GM10248 (cell line): ENCODE measurements around the gene SIM2.

ENCODE experiments used
- CTCF ChIA-PET: fragments of 300-600 bp; sonication (Branson Sonifier 250); formaldehyde crosslinking; extraction: SDS; loops from one replicate; lab custom pipeline; 2021; ENCODE audit warnings: antibody characterized with exemption; lab: Yijun Ruan, JAX
- POLR2A ChIA-PET: fragments of 350-650 bp; sonication (Branson Sonifier 250); formaldehyde crosslinking; extraction: SDS; loops from one replicate; lab custom pipeline; 2020; ENCODE audit warnings: antibody characterized with exemption; lab: Yijun Ruan, JAX
- DNase-seq: peaks from one replicate; pipeline ENCODE4 v3.0.0; 2012; ENCODE audit errors: extremely low spot score
- TF ChIP-seq, protein P1 (sequence below): IDR thresholded peaks from 2 replicates; pipeline ENCODE4 v1.5.1; 2012; ENCODE audit warnings: mild to moderate bottlenecking, low read depth; ENCODE audit errors: extremely low read depth, missing control alignments, control extremely low read depth

The SIM2 gene

GRCh38 chr21:36696390-36697059, 2.4 kb upstream of the SIM2 start:
- POLR2A ChIA-PET: no interaction called here
- DNase-seq: no peak
- CTCF ChIA-PET: no interaction called here
- TF ChIP-seq, protein P1, sequence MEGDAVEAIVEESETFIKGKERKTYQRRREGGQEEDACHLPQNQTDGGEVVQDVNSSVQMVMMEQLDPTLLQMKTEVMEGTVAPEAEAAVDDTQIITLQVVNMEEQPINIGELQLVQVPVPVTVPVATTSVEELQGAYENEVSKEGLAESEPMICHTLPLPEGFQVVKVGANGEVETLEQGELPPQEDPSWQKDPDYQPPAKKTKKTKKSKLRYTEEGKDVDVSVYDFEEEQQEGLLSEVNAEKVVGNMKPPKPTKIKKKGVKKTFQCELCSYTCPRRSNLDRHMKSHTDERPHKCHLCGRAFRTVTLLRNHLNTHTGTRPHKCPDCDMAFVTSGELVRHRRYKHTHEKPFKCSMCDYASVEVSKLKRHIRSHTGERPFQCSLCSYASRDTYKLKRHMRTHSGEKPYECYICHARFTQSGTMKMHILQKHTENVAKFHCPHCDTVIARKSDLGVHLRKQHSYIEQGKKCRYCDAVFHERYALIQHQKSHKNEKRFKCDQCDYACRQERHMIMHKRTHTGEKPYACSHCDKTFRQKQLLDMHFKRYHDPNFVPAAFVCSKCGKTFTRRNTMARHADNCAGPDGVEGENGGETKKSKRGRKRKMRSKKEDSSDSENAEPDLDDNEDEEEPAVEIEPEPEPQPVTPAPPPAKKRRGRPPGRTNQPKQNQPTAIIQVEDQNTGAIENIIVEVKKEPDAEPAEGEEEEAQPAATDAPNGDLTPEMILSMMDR: no peak

DNA sequence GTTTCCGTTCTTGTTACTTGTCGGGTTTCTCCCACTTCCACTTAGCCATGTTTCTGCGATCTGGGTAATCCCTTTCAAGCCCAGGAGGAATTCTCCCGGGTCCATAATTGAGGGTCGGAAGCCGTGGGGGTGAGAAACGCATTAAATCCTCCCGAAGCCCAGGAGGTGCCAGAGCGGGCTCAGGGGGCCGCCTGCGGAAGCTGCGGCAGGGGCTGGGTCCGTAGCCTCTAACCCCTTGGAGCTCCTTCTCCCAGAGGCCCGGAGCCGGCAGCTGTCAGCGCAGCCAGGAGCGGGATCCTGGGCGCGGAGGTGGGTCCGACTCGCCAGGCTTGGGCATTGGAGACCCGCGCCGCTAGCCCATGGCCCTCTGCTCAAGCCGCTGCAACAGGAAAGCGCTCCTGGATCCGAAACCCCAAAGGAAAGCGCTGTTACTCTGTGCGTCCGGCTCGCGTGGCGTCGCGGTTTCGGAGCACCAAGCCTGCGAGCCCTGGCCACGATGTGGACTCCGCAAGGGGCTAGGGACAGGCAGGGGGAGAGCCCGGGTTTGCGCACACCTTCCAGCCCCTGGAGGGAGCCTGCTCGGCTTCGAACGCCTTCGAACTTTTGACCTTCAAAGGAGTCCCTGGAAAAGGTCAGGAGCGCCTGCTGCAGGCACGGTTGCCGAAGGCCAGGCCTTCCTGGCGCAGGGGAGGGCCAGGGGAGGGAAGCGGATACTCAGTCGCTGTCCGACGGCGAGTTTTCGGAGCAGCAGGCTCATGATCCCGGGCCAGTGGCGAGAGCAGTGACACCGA, 1.7 kb upstream of the SIM2 start:
- DNase-seq: peak; percentile 19
- ChIA-PET POLR2A (no interaction called here), CTCF (no interaction called here)
- TF ChIP-seq, protein P1: no peak

DNA sequence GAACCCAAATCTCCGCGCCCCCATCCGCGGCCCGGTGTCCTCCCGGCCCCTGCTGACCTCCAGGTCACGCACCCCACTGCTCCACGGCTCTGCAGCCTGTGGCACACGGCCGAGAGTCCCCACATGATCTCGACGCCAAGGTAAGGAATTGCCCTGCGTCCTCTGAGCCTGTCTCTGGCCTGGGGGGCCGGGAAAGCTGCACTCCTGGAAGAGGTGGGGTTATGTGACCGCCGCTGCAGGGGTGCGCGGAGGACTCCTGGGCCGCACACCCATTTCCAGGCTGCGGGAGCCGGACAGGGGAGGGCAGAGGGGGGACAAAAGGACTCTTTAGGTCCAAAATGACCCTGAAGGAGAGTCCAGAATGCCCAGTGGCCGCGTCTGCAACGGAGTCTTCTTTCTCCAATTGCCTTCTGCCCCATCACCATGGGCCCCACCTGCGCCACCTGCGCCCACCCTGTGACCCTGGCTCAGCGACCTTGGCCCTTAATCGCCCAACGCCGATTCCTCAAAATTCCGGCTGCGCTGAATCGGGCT, 997 bp upstream of the SIM2 start:
- peak; percentile 15 for DNase-seq
- POLR2A ChIA-PET: no interaction called here
- TF ChIP-seq, protein P1: no peak
- CTCF ChIA-PET: no interaction called here

DNA sequence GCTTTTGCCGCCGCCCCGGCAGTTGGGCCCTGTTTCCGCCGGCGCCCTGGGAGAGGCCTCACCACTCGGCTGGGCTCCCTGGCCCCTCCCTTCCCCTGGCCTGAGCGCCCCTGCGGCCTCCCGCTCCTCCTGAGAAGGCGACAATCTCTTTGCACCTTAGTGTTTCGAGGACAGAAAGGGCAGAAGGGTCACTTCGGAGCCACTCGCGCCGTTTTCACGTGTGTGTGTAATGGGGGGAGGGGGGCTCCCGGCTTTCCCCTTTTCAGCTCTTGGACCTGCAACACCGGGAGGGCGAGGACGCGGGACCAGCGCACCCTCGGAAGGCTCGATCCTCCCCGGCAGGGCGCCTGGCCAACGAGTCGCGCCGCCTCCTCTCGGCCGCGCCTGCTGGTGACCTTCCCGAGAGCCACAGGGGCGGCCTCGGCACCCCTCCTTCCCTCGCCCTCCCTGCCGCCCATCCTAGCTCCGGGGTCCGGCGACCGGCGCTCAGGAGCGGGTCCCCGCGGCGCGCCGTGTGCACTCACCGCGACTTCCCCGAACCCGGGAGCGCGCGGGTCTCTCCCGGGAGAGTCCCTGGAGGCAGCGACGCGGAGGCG, 432 bp upstream of the SIM2 start:
- TF ChIP-seq, protein P1: no peak
- peak; percentile 18 for DNase-seq
- POLR2A ChIA-PET: no interaction called here
- CTCF ChIA-PET: no interaction called here

DNA sequence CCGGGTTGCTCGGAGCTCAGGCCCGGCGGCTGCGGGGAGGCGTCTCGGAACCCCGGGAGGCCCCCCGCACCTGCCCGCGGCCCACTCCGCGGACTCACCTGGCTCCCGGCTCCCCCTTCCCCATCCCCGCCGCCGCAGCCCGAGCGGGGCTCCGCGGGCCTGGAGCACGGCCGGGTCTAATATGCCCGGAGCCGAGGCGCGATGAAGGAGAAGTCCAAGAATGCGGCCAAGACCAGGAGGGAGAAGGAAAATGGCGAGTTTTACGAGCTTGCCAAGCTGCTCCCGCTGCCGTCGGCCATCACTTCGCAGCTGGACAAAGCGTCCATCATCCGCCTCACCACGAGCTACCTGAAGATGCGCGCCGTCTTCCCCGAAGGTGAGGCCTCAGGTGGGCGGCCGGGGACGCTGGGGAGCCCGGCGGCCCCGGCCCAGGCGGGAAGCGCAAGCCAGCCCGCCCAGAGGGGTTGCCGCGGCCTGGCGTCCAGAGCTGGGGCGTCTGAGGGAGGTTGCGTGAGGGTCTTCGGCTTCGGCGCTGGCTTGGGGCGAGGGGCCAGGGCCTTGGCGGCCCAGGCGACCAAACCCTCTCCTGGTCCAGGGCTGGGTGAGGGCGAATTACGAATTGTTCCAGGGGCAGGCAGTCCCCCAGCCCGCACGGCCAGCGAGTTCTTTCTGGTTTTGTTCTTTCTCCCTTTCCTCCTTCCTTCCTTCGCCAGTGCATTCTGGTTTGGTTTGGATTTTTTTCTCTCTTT, 805 bp downstream of the SIM2 start:
- POLR2A ChIA-PET: no interaction called here
- CTCF ChIA-PET: no interaction called here
- DNase-seq: peak; percentile 22
- TF ChIP-seq, protein P1: no peak

- no peak for DNase-seq
- CTCF ChIA-PET: no interaction called here
- TF ChIP-seq, protein P1: no peak
- POLR2A ChIA-PET: no interaction called here
Observed at GRCh38 chr21:36700295-36700970, 1.5 kb downstream of the SIM2 start.
